Stimulated activated CD8-positive, alpha-beta memory T cell treated with anti-CD3 and anti-CD28 coated beads, Interleukin-2, amount 100 ng/mL, for 48 hours (primary cell): ENCODE results near the gene KCTD19.

Experiments
- DNase-seq, 2 donors: peaks; one replicate each; pipeline ENCODE4 v3.0.0-alpha.2; 2020; ENCODE audit warnings: low read depth in 2 of 2

The KCTD19 gene

DNA sequence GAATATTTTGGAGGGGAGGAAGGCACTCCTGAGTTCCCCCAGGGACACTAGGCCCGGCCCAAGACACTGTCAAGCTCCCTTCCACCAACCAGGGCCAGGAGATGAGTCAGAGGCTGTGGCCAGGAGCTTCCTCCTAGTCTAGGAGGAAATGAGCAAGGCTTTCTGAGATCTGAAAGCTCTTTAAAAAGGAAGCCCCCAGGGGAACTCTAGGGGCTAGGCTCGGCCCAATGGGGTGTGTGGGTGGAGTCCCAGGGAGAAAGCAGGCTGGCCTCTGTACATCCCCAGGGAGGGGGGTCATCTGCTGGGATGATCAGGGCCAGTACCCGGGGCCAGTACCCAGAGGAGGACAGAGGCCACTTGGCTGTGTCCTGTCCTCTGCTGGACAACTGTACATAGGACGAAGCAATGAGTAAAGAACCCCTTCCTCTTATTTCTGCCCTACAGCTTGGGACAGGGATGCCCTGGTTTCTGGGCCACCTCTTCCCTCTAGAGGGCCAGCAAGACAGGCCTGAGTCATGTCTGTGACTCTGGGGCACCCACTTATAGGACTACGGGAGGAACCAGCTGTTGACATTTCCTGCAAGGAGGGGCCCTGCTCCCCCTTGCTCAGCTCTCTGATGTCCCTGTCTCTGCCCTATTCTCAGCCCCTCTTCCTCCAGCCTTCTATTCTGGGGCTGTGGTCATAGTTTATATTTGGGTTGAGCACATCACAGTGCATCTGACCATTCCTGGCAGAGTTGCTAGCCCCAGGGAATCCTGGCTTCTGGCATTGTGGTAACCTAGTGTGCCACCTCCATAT, 82.0 kb downstream of the KCTD19 start:
- peak; percentile 69 to 72 for DNase-seq

DNA sequence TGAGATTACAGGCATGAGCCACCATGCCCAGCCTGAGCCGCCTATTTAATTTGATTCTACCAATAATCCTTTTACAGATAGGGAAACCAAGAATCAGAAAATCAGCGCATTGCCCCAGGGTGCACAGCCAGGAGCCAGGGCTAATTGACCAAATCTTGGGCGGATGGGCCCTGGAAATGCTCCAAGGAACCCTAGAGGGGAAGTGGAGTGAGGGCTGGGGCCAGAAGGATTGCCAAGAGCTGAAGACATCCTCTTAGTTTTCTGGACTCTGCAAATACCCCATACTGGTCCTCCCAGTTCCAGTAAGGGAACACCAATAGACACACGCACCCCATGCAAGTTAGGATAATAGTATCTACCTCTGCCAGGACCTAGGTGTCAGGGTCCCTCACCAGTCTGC, 83.1 kb downstream of the KCTD19 start:
- DNase-seq: no peak

DNA sequence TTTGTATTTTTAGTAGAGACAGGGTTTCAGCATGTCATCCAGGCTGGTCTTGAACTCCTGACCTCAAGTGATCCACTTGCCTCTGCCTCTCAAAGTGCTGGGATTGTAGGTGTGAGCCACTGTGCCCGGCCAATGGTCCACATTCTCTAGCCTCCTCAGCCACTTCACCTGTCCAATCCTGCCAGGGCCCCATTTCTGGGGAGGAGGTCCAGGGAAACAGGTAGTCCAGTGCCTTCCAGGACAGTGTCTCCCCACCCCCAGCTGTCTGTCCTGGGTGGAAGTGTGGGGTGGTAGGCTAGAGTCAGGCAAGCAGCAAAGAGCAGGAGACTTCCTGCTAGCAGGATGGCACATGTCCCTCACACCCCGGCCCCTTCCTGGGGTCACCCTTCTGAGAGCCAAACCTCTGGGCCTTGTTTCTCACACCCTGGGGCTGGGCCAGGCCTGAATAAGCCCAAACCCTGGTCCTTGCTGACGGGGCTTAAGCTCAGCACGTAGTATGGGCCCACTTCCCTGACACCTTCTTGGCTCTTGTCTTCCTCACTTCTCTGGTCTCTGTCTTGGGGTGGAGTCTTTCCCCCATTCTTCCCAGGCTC, 84.3 kb downstream of the KCTD19 start:
- DNase-seq: no peak

DNA sequence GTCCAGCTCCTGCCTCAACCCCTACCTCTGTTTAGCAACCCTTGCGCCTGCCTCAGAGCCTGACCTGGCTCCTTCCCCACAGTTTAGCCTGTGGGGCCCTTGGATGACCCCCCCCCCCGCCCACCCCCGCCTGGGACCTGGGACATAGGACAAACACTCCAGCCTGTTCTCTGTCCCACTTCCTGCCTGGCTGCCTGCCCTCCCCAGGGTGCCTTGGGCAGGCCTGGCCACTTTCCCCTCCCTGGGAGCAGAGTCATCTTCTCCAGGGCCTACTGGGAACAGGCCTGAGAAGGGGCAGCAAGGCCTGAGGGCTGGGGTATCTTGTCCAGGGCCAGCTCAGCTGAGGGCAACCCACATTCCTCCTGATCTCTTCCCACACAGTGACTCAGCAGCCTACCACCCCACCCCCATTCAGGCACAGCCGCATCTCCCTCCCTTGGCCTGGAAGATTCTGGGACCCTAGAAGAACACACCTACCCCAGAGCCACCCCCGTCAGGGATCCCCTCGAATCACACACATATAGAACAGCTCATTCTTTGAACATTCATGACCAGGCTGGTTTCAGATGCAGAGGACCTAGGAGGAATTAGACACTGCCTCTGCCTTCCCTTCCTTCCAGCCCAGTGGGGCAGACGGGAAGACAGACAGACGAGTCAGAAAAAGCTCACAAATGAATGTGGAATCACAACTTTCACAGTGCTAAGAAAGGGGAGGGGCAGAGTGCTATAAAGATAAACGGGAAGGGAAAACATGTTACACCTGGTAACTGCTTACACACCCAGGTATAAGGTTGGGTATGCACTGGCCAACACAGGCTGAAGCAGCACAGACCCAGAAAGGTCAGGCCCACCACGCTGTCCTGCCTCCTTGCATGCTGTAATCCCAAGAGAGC, 85.3 kb downstream of the KCTD19 start:
- no peak for DNase-seq

GRCh38 chr16:67240506-67240905, 86.0 kb downstream of the KCTD19 start:
- DNase-seq: no peak
